Uterus (tissue), 2 donors: ENCODE measurements around the gene ALOX12B.

Experiments
- POLR2A ChIP-seq, 2 donors: fragments of 450-650 bp; IDR thresholded peaks; one replicate each; pipeline ENCODE4 v1.6.1; 2016; ENCODE audit warnings: antibody characterized with exemption in 2 of 2, mild to moderate bottlenecking in 1 of 2, moderate library complexity in 1 of 2
- TF ChIP-seq, protein P1 (sequence below), 4 experiments: fragments of 200-600 bp in 2 of 4; fragments of 450-650 bp in 2 of 4; sonication (generic) in 2 of 4; IDR thresholded peaks; one replicate each; pipeline ENCODE4 v1.5.1; 2016 to 2019; ENCODE audit warnings: antibody characterized with exemption in 4 of 4, mild to moderate bottlenecking in 2 of 4, moderate library complexity in 1 of 4

- no peak for TF ChIP-seq POLR2A (IDR thresholded peaks at IDR 0.05)
- TF ChIP-seq, protein P1, sequence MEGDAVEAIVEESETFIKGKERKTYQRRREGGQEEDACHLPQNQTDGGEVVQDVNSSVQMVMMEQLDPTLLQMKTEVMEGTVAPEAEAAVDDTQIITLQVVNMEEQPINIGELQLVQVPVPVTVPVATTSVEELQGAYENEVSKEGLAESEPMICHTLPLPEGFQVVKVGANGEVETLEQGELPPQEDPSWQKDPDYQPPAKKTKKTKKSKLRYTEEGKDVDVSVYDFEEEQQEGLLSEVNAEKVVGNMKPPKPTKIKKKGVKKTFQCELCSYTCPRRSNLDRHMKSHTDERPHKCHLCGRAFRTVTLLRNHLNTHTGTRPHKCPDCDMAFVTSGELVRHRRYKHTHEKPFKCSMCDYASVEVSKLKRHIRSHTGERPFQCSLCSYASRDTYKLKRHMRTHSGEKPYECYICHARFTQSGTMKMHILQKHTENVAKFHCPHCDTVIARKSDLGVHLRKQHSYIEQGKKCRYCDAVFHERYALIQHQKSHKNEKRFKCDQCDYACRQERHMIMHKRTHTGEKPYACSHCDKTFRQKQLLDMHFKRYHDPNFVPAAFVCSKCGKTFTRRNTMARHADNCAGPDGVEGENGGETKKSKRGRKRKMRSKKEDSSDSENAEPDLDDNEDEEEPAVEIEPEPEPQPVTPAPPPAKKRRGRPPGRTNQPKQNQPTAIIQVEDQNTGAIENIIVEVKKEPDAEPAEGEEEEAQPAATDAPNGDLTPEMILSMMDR (IDR thresholded peaks at IDR 0.05), result no peak
Observed at GRCh38 chr17:8048236-8048635, 39.3 kb downstream of the ALOX12B start.
